Body of pancreas (tissue), 4 donors: ENCODE data around the gene PYGO2. TPM values are rescaled to one million over a fixed set of nuclear protein-coding genes. Genes with fewer than 3 reads are reported as not detected.
"Not testable (repeated sequence)": the region's sequence is repeated elsewhere in the genome, so short reads cannot be mapped to it uniquely, and the experiment has no call there.

Experiments used
- ATAC-seq: fragments of 150-250 bp; one replicate; pipeline ENCODE4 v1.9.1; 2016
- DNase-seq, 4 donors: peaks; one replicate each; pipeline ENCODE4 v3.0.0-alpha.2; 2019
- H3K27ac ChIP-seq, 4 donors: fragments of 200-600 bp; sonication (generic); 1 replicate in 3 of 4; 2 replicates in 1 of 4; pipeline versions ENCODE4 v1.5.1 to v1.6.1; 2016 to 2019; ENCODE audit warnings: mild to moderate bottlenecking in 1 of 4, mixed read lengths in 1 of 4, moderate library complexity in 1 of 4
- H3K27me3 ChIP-seq, 2 donors: fragments of 200-600 bp; sonication (generic); one replicate each; pipeline ENCODE4 v1.6.0; 2016; ENCODE audit warnings: mild to moderate bottlenecking in 1 of 2
- H3K36me3 ChIP-seq, 2 donors: fragments of 200-600 bp; sonication (generic); replicated peaks in 1 of 2; 2 replicates each; pipeline ENCODE4 v1.5.1; 2016; ENCODE audit warnings: low read depth in 2 of 2; ENCODE audit not compliant: insufficient read depth in 1 of 2
- H3K4me1 ChIP-seq: fragments of 200-600 bp; sonication (generic); one replicate; pipeline ENCODE4 v1.6.0; 2016
- H3K4me3 ChIP-seq, 2 donors: fragments of 200-600 bp; sonication (generic); 1 replicate in 1 of 2; 2 replicates in 1 of 2; pipeline ENCODE4 v1.5.1; 2016 to 2019
- H3K9me3 ChIP-seq, 3 donors: fragments of 200-600 bp; sonication (generic); 1 replicate in 2 of 3; 2 replicates in 1 of 3; pipeline ENCODE4 v1.5.1; 2016
- CTCF ChIP-seq, 7 experiments: fragments of 450-650 bp in 4 of 7; fragments of 200-600 bp in 3 of 7; sonication (generic) in 3 of 7; IDR thresholded peaks; one replicate each; pipeline ENCODE4 v1.5.1; 2016 to 2019; ENCODE audit warnings: antibody characterized with exemption in 7 of 7
- POLR2A ChIP-seq, 3 donors: fragments of 450-650 bp; IDR thresholded peaks; one replicate each; pipeline ENCODE4 v1.6.1; 2016; ENCODE audit warnings: antibody characterized with exemption in 3 of 3, mild to moderate bottlenecking in 2 of 3
- WGBS, 2 donors: methylation state at CpG; one replicate each; pipeline ENCODE4 v1.1.5; 2017; 5-methylcytosine and 5-hydroxymethylcytosine counted together
- intact Hi-C: fragments of 100-400 bp; cut with DNase I; formaldehyde crosslinking; loops from one replicate; pipeline ENCODE4 v1.15.1; 2023
- total RNA-seq, 2 donors: library from RNA; depleted of rRNA; stranded (reverse); fragments of >200 nt; gene quantifications; one replicate each; pipeline ENCODE4 v1.1.0, GENCODE V29; 2016

Gene PYGO2
- total RNA-seq, 2 donors from 2014 or later: 10.9 to 15.2 TPM

GRCh38 chr1:154982897-154983648, 21.5 kb upstream of the PYGO2 start, which contains the start of gene FLAD1:
Gene FLAD1 (plus strand): TSS chr1:154983344. CDS start chr1:154983695, 351 bp downstream.
- no peak for TF ChIP-seq CTCF (IDR thresholded peaks at IDR 0.05)
- peak in 2 of 3 donors; percentile 50 to 55 for TF ChIP-seq POLR2A (IDR thresholded peaks at IDR 0.05)
- ATAC-seq (peak; percentile 100), DNase-seq (peak; percentile 97 to 100 (median 98))
- 0% methylated on average over 25 to 26 of the region's 26 CpGs for WGBS, 2 donors
- Histone ChIP-seq H3K9me3 (no peaks in the 10 kb centered on the region), H3K4me3 (peak within 1 kb of the TSS; percentile 42 to 70), H3K27me3 (no peaks in the 10 kb centered on the region), H3K27ac (peak within 1 kb of the TSS in 3 of 4 donors; percentile 43 to 78 (median 66)), H3K36me3 (no peaks in the 10 kb centered on the region), H3K4me1 (peaks cover 18% of the 10 kb centered on the region)
- intact Hi-C loops: no loop called here

GRCh38 chr1:154982341-154982740, 20.8 kb upstream of the PYGO2 start:
- no peak for TF ChIP-seq CTCF (IDR thresholded peaks at IDR 0.05)
- no peak for TF ChIP-seq POLR2A (IDR thresholded peaks at IDR 0.05)
- intact Hi-C loops: no loop called here
- ATAC-seq: no peak
- Histone ChIP-seq H3K36me3 (no peaks in the 10 kb centered on the region), H3K27me3 (no peaks in the 10 kb centered on the region), H3K4me1 (peaks cover 18% of the 10 kb centered on the region), H3K4me3 (no peak overlapping the region), H3K27ac (peak overlapping the region in 1 of 4 donors; percentile 29), H3K9me3 (no peaks in the 10 kb centered on the region)
- 54 to 58% methylated on average over 6 of the region's 6 CpGs for WGBS, 2 donors
- no peak for DNase-seq

- Histone ChIP-seq H3K36me3 (no peaks in the 10 kb centered on the region), H3K4me3 (no peak overlapping the region), H3K9me3 (no peaks in the 10 kb centered on the region), H3K4me1 (peaks cover 17% of the 10 kb centered on the region), H3K27me3 (no peaks in the 10 kb centered on the region), H3K27ac (no peak overlapping the region)
- intact Hi-C loops: no loop called here
- TF ChIP-seq POLR2A (IDR thresholded peaks at IDR 0.05): no peak
- TF ChIP-seq CTCF (IDR thresholded peaks at IDR 0.05): no peak
- no peak for DNase-seq
- 91 to 94% methylated on average over 3 of the region's 3 CpGs for WGBS, 2 donors
- no peak for ATAC-seq
Measured at GRCh38 chr1:154978360-154978759, 16.8 kb upstream of the PYGO2 start.

- DNase-seq, intact Hi-C loops, ATAC-seq, H3K4me3 ChIP-seq, H3K36me3 ChIP-seq, H3K9me3 ChIP-seq, H3K27me3 ChIP-seq, H3K27ac ChIP-seq: not testable (repeated sequence)
- WGBS, 2 donors: 42 to 58% methylated on average over 3 of the region's 3 CpGs
- H3K4me1 ChIP-seq: peaks cover 21% of the 10 kb centered on the region
Measured at GRCh38 chr1:154977762-154978161, 16.2 kb upstream of the PYGO2 start.

GRCh38 chr1:154975409-154976059, 14.0 kb upstream of the PYGO2 start:
- no peaks in the 10 kb centered on the region for H3K36me3 ChIP-seq
- H3K4me1 ChIP-seq: peaks cover 38% of the 10 kb centered on the region
- peak overlapping the region; percentile 5 to 23 for H3K4me3 ChIP-seq
- H3K27me3 ChIP-seq: no peaks in the 10 kb centered on the region
- H3K27ac ChIP-seq: peak overlapping the region; percentile 81 to 98 (median 96)
- WGBS, 2 donors: 0% methylated on average over 17 to 24 of the region's 24 CpGs
- H3K9me3 ChIP-seq: no peaks in the 10 kb centered on the region
- intact Hi-C loops: no loop called here
- DNase-seq: peak; percentile 44 to 63 (median 54)
- TF ChIP-seq POLR2A (IDR thresholded peaks at IDR 0.05) (no peak), CTCF (IDR thresholded peaks at IDR 0.05) (no peak)
- ATAC-seq: no peak
